GM20431 (cell line): ENCODE results near the gene GUCY1A2.
"Not testable (repeated sequence)": the region's sequence is repeated elsewhere in the genome, so short reads cannot be mapped to it uniquely, and the experiment has no call there.

Experiments used
- in situ Hi-C: fragments of 300-500 bp; cut with MseI, MboI; formaldehyde crosslinking; loops from one replicate; pipeline ENCODE4 v1.15.0; 2020; ENCODE audit warnings: low sequenced_read_pairs; ENCODE audit not compliant: unreplicated experiment

The GUCY1A2 gene, protein sequence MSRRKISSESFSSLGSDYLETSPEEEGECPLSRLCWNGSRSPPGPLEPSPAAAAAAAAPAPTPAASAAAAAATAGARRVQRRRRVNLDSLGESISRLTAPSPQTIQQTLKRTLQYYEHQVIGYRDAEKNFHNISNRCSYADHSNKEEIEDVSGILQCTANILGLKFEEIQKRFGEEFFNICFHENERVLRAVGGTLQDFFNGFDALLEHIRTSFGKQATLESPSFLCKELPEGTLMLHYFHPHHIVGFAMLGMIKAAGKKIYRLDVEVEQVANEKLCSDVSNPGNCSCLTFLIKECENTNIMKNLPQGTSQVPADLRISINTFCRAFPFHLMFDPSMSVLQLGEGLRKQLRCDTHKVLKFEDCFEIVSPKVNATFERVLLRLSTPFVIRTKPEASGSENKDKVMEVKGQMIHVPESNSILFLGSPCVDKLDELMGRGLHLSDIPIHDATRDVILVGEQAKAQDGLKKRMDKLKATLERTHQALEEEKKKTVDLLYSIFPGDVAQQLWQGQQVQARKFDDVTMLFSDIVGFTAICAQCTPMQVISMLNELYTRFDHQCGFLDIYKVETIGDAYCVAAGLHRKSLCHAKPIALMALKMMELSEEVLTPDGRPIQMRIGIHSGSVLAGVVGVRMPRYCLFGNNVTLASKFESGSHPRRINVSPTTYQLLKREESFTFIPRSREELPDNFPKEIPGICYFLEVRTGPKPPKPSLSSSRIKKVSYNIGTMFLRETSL

DNA sequence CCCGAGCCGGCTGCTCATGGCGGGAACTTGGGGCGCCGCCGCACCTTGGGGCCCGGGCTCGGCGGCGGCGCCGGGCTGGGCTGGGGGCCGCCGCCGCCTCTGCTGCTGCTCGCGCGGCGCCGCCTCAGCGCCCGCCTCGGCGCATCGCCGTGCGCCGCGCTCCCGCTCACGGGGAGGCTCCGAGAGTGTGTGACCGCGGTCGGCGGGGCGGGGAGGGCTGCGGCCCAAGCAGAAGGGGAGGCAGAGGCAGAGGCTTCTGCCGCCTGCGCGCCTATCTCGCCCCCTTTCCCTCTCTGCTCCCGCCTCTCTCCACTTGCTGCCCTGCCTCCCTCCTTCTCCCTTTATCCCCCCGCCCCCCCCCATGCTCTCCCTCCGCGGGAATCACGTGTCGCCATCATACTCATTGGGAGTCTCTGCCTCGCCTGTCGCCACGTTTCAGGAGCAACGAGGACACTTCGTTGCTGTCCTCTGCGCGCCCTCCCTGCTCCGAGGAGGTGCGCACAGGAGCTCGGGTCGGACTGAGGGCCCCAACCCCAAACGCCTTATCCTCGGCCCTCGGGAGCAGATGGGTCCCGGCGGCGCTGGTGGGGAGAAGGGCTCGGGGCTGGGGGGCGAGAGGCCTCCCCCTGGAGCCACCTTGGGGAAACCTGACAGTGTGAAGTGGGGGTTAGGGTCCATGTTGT lies at the start of gene GUCY1A2:
Gene GUCY1A2 (minus strand): TSS at position 258 of the 683 bp plus-strand sequence. CDS start 421 bp downstream, outside the sequence.
- in situ Hi-C loops: no loop called here

DNA sequence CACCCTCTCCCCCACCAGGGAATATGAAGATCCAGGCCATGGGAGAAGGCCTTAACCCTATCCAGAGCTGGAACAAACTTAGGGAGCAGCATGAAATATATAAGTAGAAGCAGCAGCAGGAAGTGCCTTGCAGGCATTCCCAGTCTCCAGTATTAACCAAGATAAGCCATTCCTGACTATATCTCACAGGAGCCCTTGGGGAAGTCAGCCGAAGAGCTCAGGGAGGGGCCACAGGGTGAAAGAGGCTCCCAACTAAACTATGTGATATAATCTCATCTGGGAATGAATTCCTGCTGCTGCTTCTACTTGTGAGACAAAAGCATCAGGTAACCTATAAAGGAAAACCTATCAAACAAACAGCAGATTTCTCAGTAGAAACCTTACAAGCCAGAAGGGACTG lies 36.1 kb upstream of the GUCY1A2 start:
- in situ Hi-C loops: no loop called here

DNA sequence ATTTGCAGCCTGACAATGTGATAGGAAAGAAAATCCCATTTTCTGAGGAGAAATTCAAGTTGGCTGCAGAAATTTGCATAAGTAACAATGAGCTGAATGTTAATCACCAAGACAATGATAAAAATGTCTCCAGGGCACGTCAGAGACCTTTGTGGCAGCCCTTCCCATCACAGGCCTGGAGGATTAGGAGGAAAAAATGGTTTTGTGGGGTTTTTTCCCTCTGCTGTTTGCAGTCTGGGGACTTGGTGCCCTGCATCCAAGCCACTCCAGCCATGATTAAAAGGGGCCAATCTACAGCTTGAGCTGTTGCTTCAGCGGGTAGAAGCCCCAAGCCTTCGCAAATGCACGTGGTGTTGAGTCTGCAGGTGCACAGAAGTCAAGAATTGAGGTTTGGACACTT lies 33.1 kb upstream of the GUCY1A2 start:
- in situ Hi-C loops: not testable (repeated sequence)

DNA sequence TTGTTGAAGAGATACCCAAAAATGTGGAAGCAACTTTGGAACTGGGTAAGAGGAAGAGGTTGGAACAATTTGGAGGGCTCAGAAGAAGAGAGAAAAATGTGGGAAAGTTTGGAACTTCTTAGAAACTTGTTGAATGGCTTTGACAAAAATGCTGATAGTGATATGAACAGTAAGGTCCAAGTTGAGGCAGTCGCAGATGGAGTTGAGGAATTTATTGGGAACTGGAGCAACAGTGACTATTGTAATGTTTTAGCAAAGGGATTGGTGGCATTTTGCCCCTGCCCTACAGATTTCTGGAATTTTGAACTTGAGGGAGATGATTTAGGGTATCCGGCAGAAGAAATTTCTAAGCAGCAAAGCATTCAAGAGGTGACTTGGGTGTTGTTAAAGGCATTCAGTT lies 32.6 kb upstream of the GUCY1A2 start:
- in situ Hi-C loops: not testable (repeated sequence)

DNA sequence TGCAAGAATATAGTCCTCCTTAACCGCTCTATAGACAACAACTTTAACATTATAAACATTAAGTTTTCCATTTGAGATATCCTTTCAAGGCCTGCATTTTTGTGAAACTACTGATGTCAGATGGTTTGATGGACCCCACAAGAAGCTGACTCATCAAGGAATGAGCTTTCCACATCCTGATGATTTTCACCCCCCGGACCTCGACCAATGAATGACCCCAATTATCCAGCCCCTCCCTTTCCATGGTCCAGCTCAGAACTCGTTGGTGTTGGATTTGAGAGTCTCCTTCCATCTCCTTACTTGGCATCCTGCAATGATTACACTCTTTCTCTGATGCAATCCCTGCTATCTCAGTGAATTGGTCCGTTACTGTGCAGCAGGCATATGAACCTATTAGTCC lies 31.8 kb upstream of the GUCY1A2 start:
- in situ Hi-C loops: no loop called here

DNA sequence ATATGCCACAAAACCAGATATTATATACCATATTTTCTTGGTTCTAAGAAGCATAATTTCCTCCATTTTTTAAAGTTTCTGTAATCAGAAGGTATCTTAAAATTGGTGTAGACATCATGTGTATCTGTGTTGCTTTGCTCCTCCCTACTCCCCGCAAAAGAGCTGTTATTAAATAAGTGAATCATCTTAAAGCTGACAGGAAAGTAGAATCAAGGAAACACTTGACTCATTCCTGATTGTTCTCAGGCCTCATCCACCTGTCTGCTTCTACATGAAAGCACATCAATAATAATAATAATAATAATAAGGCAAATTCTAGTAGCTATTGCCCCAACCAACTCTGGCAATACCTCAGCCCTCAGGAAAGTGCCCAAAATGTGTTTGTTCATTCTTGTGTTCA lies 26.2 kb upstream of the GUCY1A2 start:
- in situ Hi-C loops: no loop called here

DNA sequence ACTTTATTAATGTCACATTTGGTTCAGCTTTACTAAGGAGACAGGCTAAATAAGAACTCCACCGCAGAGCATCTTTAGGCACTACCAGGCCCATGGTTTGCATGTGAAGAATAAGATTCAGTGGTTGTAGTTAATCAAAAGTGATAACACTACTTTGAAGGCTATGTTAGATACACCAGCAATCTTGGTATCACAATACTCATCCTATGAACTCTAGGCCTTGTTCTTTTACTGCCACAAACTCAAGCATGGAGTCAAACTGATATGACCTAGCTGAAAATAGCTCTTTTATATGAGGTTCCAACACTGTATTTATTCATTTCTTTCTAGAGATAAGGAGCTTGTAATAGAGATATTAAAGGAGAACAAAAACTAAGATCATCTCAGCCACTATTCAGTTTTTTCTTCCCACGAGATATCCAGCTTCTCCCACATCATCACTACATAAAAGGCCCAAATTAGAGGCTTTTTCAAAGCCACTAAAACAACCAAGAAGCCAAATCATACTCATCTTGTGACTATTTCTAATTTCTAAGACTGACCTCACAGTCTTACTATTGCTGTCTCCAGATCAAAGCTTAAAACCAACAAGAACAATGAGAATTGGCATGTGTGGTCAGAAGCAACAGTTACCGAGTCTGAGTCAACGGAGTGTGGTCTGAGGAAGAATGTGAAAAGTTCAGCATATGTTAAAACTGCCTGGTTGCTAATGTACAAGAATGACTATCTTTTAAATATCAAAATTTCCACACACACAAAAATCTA lies 25.1 kb upstream of the GUCY1A2 start:
- in situ Hi-C loops: no loop called here

DNA sequence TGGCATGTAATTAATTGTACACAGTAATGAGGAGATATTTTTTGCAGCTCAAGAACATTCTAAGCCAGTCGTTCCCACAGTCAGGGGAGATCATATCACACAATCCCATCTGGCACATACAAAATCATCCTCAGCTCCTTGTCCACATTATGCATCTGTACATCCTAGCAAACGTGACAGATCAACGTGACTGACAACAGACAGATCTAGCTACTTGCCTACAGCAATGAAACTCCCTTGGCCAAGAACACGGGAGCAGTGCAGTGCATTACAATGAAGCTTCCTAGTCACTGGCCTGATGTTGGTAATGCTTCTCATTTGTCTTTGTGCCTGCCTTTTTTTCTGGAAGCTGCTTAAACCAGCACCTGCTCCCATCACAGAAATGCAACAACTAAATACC lies 24.5 kb upstream of the GUCY1A2 start:
- in situ Hi-C loops: no loop called here

DNA sequence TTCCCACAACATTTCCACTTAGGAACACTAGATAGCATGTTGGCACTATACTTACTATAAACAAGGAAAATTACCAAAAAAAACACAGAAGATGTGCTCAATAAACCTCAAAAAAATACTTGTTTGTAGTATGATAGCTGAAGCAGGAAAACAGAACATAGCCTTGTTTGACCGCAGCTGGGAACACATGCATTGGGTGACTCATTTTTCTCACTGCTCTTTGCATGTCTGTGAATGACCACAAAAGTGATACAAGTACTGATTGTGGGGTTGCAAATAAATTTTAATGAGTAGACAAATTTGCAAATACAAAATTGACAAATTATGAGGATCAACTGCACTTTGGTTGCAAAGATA lies 22.8 kb upstream of the GUCY1A2 start:
- in situ Hi-C loops: no loop called here

DNA sequence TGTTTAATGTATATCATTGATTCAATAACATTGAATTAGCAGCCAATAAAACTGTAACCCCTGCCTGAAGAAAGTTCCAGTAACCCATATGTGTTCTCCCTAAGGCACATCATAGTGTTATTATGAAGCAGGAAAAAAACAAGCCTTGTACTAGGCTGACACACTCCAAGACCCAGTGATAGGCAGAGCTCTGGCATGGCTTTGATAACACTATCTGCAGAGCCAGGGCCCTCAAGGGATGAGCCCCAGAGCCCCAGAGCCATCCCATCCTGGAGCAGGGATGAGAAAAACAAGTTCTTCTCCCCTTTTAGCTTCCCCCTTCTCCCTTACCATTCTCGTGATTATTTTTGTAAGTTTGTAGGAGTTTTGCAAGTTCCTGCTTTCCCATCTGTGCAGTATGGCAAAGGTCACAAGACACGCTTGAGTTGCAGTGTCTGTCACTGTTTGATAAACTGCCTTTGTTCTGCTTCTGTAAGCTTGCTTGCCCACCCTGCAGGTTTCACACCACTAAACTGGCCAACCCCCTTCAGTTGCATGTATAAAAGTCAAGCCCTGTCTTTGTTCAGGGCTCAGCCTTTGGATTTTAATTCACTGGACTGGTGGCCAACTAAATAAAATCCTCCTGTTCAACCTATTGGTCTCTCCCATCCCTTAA lies 22.3 kb upstream of the GUCY1A2 start:
- in situ Hi-C loops: no loop called here

DNA sequence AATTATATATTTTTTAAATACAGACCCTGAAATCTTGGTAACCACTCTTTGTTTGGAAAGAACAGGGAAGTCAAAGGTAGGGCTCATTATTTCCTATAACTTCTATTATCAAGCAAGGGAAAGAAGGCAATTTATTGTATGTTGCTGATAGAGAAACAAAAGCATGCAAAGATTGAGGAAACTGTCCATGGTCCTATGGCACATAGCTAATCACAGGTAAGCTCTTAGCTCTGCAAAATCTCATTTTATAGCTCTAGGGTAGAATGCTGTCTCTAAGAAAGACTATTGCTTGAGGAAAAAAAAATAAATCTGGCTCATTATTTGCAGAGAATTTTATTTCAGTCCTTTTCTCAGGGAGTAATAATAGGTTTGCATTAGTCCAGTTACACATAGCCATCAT lies 7.4 kb upstream of the GUCY1A2 start:
- in situ Hi-C loops: no loop called here

DNA sequence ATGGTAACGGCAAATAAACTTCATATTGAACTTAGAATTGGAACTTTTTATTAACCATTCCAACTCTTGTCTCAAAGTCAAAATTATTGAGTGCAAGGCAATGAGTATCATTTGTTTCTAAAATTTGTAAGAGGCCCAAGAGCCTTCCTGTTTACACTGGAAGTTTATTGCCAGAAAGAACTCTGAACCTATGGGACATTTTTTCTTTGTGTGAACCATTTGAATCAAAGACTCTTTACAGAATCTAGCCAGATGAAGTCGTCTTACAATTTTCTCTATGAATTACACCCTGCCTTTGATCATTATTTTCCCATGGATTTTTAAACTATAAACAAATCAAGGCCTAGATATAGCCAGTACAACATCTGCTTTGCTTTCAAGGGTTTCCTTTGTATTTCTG lies 2.3 kb upstream of the GUCY1A2 start:
- in situ Hi-C loops: no loop called here

DNA sequence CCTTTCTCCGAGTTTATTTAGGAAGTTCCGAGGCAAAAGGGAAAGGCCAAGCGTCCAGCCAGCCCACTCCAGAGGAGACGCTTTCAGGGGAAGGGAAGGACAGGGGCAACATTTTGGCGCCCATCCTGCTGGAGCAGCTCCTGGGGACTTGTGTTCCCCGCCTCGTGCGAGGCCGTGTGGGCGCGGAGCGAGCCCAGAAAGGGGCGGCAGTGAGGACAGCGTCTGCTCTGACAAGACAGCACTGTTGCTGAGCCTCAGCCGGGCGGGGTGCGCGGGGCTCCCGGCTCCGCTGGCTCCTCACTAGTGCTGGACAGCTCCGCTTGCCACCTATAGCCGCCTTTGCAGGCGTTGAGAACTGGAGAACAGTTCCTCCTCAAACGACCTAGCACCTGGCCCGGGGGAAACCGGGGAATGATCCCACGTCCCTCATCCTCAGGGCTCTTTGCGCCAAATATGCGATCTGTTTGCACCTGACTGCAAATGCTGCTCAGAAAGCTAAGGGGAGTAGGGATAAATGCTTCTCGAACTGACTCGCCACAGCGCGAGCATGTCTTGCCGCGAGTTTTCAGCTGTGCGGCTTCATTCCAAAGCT lies 722 bp upstream of the GUCY1A2 start:
- in situ Hi-C loops: no loop called here

DNA sequence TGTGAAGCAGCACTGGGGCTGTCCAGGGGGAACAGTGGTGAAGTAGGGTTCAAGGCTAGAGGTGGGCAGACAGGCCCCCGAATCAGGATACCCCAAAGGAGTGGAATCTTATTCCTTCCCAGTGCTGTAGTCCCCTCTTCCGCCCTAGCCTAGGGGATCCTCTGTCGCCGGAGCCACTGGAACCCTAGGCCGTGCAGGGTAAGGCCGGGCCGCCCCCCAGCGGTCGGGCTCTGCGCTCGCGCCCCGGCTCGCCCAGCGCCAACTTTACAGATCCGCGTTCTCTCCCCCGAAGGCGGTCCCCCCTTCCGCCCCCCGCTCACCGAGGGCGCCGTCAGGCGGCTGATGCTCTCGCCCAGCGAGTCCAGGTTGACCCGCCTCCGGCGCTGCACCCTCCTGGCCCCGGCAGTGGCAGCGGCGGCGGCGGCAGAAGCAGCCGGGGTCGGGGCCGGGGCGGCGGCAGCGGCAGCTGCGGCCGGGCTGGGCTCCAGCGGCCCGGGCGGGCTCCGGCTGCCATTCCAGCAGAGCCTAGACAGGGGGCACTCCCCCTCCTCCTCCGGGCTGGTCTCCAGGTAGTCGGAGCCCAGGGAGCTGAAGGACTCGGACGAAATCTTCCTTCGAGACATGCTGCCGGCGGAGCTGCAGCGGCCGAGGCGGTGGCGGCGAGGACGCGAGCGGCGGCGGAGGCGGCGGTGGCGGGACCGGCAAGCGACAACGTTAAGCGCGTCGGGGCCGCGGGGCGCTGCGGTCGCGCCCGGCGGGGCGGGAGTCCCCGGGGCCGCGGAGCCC lies 650 bp downstream of the GUCY1A2 start:
- in situ Hi-C loops: no loop called here

DNA sequence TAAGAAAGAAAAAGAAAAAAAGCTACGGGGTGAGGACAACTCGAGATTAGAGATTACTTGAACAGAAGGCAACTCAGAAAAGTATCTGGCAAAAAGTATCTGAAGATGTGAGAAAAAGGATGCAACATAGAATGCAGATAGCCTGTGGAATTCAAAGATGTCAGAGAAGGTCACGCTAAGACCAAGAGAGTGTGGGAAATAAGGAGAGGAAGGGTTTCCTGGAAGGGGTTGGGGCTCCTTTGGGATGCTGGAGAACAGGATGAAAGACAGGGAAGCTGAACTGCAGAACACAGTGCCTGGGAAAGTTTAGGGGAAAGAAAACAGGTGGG lies 1.2 kb downstream of the GUCY1A2 start:
- in situ Hi-C loops: no loop called here

DNA sequence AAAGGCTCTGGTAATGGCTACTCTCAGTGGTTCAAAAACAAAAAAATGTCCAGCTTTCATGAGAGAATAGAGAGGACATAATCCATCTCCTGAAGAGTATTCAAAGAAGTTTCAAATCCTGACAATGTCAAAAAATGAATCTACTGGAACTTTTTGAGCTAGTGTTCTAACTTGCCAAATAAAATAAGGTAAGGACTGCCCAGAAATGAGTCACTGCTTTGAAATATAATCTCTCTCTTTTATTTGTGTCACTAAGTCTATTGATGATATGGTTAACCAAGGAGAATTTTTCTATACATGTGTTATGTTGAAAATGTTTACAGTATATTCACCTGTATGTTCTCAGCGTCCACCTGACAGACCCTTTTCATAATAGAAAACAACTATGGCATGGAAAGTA lies 3.4 kb downstream of the GUCY1A2 start:
- in situ Hi-C loops: no loop called here

DNA sequence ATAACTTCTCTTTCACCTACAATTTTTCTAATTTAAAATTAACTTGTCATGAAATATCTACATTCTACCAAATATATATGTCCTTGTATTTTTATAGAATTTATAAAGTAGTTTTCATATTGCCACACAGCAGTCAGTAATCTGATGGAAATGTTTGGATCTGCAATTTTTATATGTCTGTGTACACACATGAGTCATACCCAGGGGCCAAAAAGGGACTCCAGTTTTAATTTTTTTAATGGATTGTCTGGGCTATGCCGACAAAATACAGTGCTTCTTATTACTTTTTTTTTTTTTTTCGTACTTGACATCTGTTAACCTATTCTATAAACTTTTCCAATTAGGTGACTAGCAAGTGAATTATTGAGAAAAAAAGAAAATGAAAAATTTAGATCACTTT lies 6.3 kb downstream of the GUCY1A2 start:
- in situ Hi-C loops: no loop called here

DNA sequence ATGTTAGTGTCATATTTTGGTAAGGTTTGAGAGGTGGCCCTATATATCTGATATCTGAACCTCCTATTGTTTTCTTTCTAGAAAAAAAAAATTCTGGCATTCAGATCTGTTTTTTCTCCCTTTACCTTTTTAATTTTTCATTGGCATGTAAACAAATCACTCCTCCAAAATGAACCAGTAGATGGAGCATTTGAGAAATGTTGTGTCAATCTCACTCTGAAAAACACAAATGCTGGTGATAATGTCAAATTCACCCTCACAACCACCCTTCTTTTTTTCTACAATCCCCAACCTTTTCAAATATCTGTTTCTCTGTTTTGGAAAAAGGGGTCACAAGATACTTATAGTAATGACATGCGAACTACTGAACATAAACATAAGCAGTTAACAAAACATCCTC lies 9.1 kb downstream of the GUCY1A2 start:
- in situ Hi-C loops: no loop called here
